Transverse colon (tissue), 4 donors: ENCODE data around the gene MAGI2. TPM values are rescaled to one million over a fixed set of nuclear protein-coding genes. Genes with fewer than 3 reads are reported as not detected.

ENCODE experiments used
- DNase-seq: peaks from one replicate; pipeline ENCODE4 v3.0.0-alpha.2; 2019
- H3K27ac ChIP-seq, 4 donors: fragments of 200-600 bp; sonication (generic); 2 replicates each; pipeline ENCODE4 v1.5.1; 2016 to 2018; ENCODE audit warnings: inconsistent platforms in 4 of 4
- H3K27me3 ChIP-seq: fragments of 200-600 bp; sonication (generic); 2 replicates; pipeline ENCODE4 v1.5.1; 2017; ENCODE audit warnings: inconsistent platforms
- H3K36me3 ChIP-seq, 4 donors: fragments of 200-600 bp; sonication (generic); 2 replicates each; pipeline ENCODE4 v1.5.1; 2017 to 2019; ENCODE audit warnings: inconsistent platforms in 4 of 4
- H3K4me1 ChIP-seq, 4 donors: fragments of 200-600 bp; sonication (generic); 2 replicates each; pipeline ENCODE4 v1.5.1; 2017 to 2020; ENCODE audit warnings: inconsistent platforms in 4 of 4
- H3K4me3 ChIP-seq, 4 donors: fragments of 200-600 bp; sonication (generic); 1 replicate in 1 of 4; 2 replicates in 3 of 4; pipeline versions ENCODE4 v1.5.1 to v1.6.1; 2017 to 2019; ENCODE audit warnings: inconsistent platforms in 4 of 4
- H3K9me3 ChIP-seq, 2 donors: fragments of 200-600 bp; sonication (generic); 2 replicates each; pipeline ENCODE4 v1.5.1; 2017 to 2019; ENCODE audit warnings: inconsistent platforms in 2 of 2
- EP300 ChIP-seq: sonication (generic); formaldehyde crosslinking; IDR thresholded peaks from one replicate; pipeline ENCODE4 v1.6.1; 2017; ENCODE audit warnings: antibody characterized with exemption, low read depth
- POLR2A ChIP-seq: fragments of 450-650 bp; IDR thresholded peaks from one replicate; pipeline ENCODE4 v1.6.1; 2016; ENCODE audit warnings: antibody characterized with exemption, mild to moderate bottlenecking, moderate library complexity
- POLR2AphosphoS5 ChIP-seq, 3 donors: sonication (generic); formaldehyde crosslinking; IDR thresholded peaks; one replicate each; pipeline ENCODE4 v1.6.1; 2016; ENCODE audit warnings: antibody characterized with exemption in 3 of 3
- WGBS, 2 donors: methylation state at CpG; one replicate each; pipeline ENCODE4 v1.1.5; 2018; ENCODE audit warnings: low coverage in 1 of 2; 5-methylcytosine and 5-hydroxymethylcytosine counted together
- in situ Hi-C, 4 donors: fragments of 200-750 bp; cut with MboI; loops; one replicate each; pipeline versions ENCODE4 v1.15.0 to v1.15.1; 2017; ENCODE audit warnings: low sequenced_read_pairs in 3 of 4, low pct_ligation_motif_present in 1 of 4, low pct_unique_long_range_greater_than_20kb in 1 of 4
- intact Hi-C: fragments of 100-400 bp; cut with DNase I; formaldehyde crosslinking; loops from one replicate; pipeline ENCODE4 v1.15.1; 2023; ENCODE audit warnings: low total_unique reads
- total RNA-seq, 4 donors: library from RNA; depleted of rRNA; stranded (reverse); fragments of >200 nt; gene quantifications; one replicate each; pipeline ENCODE4 v1.1.0, GENCODE V29; 2016
- TF ChIP-seq, protein P1 (sequence below), 5 experiments: fragments of 200-600 bp in 3 of 5; fragments of 450-650 bp in 2 of 5; sonication (generic) in 3 of 5; IDR thresholded peaks; 1 replicate in 2 of 5; 2 replicates in 3 of 5; pipeline ENCODE4 v1.5.1; 2016 to 2017; ENCODE audit warnings: antibody characterized with exemption in 5 of 5, inconsistent platforms in 3 of 5, mild to moderate bottlenecking in 2 of 5, moderate library complexity in 1 of 5

MAGI2 gene
- total RNA-seq, 4 donors from 2014 or later = 1.6 to 9.7 (median 4.1) TPM

GRCh38 chr7:78794101-78794500 lies 659.4 kb downstream of the MAGI2 start:
- no peak for DNase-seq
- Histone ChIP-seq H3K9me3 (no peaks in the 10 kb centered on the region), H3K27ac (no peak overlapping the region), H3K27me3 (no peaks in the 10 kb centered on the region), H3K4me1 (peaks cover 0 to 8% (median 5%) of the 10 kb centered on the region in 4 donors), H3K4me3 (no peak overlapping the region), H3K36me3 (no peaks in the 10 kb centered on the region)
- 41 to 44% methylated on average over 2 of the region's 2 CpGs for WGBS, 2 donors
- in situ Hi-C loops (no loop called here), intact Hi-C loops (no loop called here)
- TF ChIP-seq, protein P1, sequence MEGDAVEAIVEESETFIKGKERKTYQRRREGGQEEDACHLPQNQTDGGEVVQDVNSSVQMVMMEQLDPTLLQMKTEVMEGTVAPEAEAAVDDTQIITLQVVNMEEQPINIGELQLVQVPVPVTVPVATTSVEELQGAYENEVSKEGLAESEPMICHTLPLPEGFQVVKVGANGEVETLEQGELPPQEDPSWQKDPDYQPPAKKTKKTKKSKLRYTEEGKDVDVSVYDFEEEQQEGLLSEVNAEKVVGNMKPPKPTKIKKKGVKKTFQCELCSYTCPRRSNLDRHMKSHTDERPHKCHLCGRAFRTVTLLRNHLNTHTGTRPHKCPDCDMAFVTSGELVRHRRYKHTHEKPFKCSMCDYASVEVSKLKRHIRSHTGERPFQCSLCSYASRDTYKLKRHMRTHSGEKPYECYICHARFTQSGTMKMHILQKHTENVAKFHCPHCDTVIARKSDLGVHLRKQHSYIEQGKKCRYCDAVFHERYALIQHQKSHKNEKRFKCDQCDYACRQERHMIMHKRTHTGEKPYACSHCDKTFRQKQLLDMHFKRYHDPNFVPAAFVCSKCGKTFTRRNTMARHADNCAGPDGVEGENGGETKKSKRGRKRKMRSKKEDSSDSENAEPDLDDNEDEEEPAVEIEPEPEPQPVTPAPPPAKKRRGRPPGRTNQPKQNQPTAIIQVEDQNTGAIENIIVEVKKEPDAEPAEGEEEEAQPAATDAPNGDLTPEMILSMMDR (IDR thresholded peaks at IDR 0.05) = no peak
- no peak for TF ChIP-seq POLR2AphosphoS5 (IDR thresholded peaks at IDR 0.05)
- TF ChIP-seq EP300 = no peak
- TF ChIP-seq POLR2A = no peak

DNA sequence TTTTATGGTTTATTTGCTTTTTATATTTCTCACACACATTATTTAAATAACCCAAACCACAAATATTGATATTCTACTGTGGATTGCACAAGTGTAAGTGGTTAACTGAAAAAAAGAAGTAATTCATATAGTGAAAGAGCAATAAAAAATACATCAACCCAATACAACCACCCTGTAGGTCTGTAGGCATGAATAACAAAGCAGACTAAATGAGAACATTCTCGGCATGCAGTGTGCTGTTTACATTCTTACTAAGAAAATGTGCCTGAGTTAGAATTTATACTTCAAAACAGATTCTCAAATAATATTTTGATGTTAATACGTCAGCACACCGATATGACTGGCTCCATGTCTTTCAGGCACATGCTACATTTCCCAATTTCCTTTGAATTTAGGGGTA lies 660.8 kb downstream of the MAGI2 start:
- in situ Hi-C loops (no loop called here), intact Hi-C loops (no loop called here)
- Histone ChIP-seq H3K27me3 (no peaks in the 10 kb centered on the region), H3K4me3 (no peak overlapping the region), H3K27ac (no peak overlapping the region), H3K36me3 (no peaks in the 10 kb centered on the region), H3K9me3 (no peaks in the 10 kb centered on the region), H3K4me1 (peaks cover 0 to 8% (median 5%) of the 10 kb centered on the region in 4 donors)
- TF ChIP-seq, protein P1 (IDR thresholded peaks at IDR 0.05) = no peak
- no peak for TF ChIP-seq POLR2AphosphoS5 (IDR thresholded peaks at IDR 0.05)
- no peak for TF ChIP-seq POLR2A
- no peak for TF ChIP-seq EP300
- no peak for DNase-seq
- 57 to 66% methylated on average over 3 of the region's 3 CpGs for WGBS, 2 donors

- intact Hi-C loops (no loop called here), in situ Hi-C loops (no loop called here)
- no peak for DNase-seq
- TF ChIP-seq POLR2AphosphoS5 (IDR thresholded peaks at IDR 0.05) = no peak
- TF ChIP-seq POLR2A = no peak
- no peak for TF ChIP-seq EP300
- TF ChIP-seq, protein P1 (IDR thresholded peaks at IDR 0.05) = no peak
- Histone ChIP-seq H3K4me3 (no peak overlapping the region), H3K36me3 (no peaks in the 10 kb centered on the region), H3K4me1 (peaks cover 0 to 8% (median 5%) of the 10 kb centered on the region in 4 donors), H3K27ac (no peak overlapping the region), H3K27me3 (no peaks in the 10 kb centered on the region), H3K9me3 (no peaks in the 10 kb centered on the region)
- WGBS, 2 donors = 38 to 46% methylated on average over 6 of the region's 6 CpGs
These were observed 661.5 kb downstream of the MAGI2 start for GRCh38 chr7:78792006-78792405.

DNA sequence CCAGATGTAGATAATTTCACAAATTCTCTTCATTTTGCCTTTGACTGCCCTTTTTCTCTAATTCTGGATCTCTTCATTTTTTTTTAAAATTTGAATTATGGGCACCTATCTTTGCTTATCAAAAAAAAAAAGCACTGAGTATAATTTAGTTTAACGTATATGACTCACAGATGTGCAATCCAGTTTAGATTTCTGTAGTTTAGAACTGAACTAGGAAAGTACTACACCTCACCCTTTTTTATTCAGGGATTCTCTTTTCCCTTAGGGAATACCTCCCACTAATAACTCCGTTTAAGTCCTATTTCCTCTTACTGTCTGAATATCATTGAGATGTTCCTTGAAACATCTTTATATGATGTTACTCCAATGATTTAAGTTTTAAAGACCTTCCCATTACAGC lies 665.0 kb downstream of the MAGI2 start:
- intact Hi-C loops = no loop called here
- no peak for DNase-seq
- H3K27ac ChIP-seq = no peak overlapping the region
- no peak overlapping the region for H3K4me3 ChIP-seq
- H3K9me3 ChIP-seq = no peaks in the 10 kb centered on the region
- no peaks in the 10 kb centered on the region for H3K36me3 ChIP-seq
- in situ Hi-C loops = no loop called here
- TF ChIP-seq, protein P1 (IDR thresholded peaks at IDR 0.05) = no peak
- TF ChIP-seq EP300 (no peak), POLR2AphosphoS5 (IDR thresholded peaks at IDR 0.05) (no peak), POLR2A (no peak)
- WGBS, 2 donors = 51 to 78% methylated on average over 2 of the region's 2 CpGs
- no peaks in the 10 kb centered on the region for H3K27me3 ChIP-seq
- peaks cover 0 to 8% (median 5%) of the 10 kb centered on the region in 4 donors for H3K4me1 ChIP-seq
